T-cell (primary cell): Measurements from ENCODE around the gene MRGPRX4. TPM values are rescaled to one million over a fixed set of nuclear protein-coding genes. Genes with fewer than 3 reads are reported as not detected.

Source experiments
- ATAC-seq, 4 experiments: fragments of 200-7000 bp in 3 of 4; fragments of 150-1000 bp in 1 of 4; cut with Tn5 transposase; replicated peaks in 1 of 4; 1 replicate in 3 of 4; 2 replicates in 1 of 4; pipeline ENCODE4 v1.10.0; 2021; ENCODE audit warnings: moderate library complexity in 3 of 4, mild to moderate bottlenecking in 2 of 4, moderate number of reproducible peaks in 1 of 4
- CTCF ChIA-PET, 2 donors: fragments of 300-600 bp; sonication (Branson Sonifier 250); formaldehyde crosslinking; loops; one replicate each; lab custom pipeline; 2022; ENCODE audit warnings: antibody characterized with exemption in 2 of 2; lab: Charles Lee
- POLR2A ChIA-PET, 2 donors: fragments of 300-600 bp; sonication (Branson Sonifier 250); formaldehyde crosslinking; loops; one replicate each; lab custom pipeline; 2022; ENCODE audit warnings: antibody characterized with exemption in 2 of 2; lab: Charles Lee
- DNase-seq, 35 experiments: peaks; one replicate each; pipeline versions ENCODE4 v3.0.0 to v3.0.0-alpha.2; 2013 to 2023
- H3K27ac ChIP-seq: one replicate; pipeline ENCODE4 v1.5.1; 2013; ENCODE audit warnings: low read length
- H3K27me3 ChIP-seq, 2 experiments: replicated peaks in 1 of 2; 1 replicate in 1 of 2; 2 replicates in 1 of 2; pipeline versions ENCODE4 v1.6.1 to v1.7.0; 2013; ENCODE audit warnings: low read length in 1 of 2, mixed read lengths in 1 of 2; ENCODE audit not compliant: control insufficient read depth in 2 of 2, insufficient read depth in 2 of 2; ENCODE audit errors: extremely low read depth in 1 of 2
- H3K36me3 ChIP-seq, 2 donors: 1 replicate in 1 of 2; 2 replicates in 1 of 2; pipeline versions ENCODE4 v1.6.1 to v1.7.0; 2013; ENCODE audit warnings: low read length in 1 of 2; ENCODE audit not compliant: control insufficient read depth in 2 of 2, insufficient read depth in 1 of 2; ENCODE audit errors: extremely low read depth in 1 of 2
- H3K4me1 ChIP-seq, 2 experiments: 1 replicate in 1 of 2; 2 replicates in 1 of 2; pipeline versions ENCODE4 v1.6.1 to v1.7.0; 2013; ENCODE audit warnings: low read length in 2 of 2, mixed read lengths in 1 of 2; ENCODE audit not compliant: insufficient read depth in 2 of 2, control insufficient read depth in 1 of 2; ENCODE audit errors: extremely low read depth in 1 of 2
- H3K4me3 ChIP-seq, 2 donors: 1 replicate in 1 of 2; 2 replicates in 1 of 2; pipeline versions ENCODE4 v1.5.1 to v1.7.0; 2013; ENCODE audit warnings: mild to moderate bottlenecking in 2 of 2, low read length in 1 of 2, moderate library complexity in 1 of 2; ENCODE audit not compliant: control insufficient read depth in 1 of 2; ENCODE audit errors: extremely low read depth in 1 of 2
- H3K9me3 ChIP-seq: 2 replicates; pipeline ENCODE4 v1.7.0; 2013
- H3K27ac Mint-ChIP-seq, 2 donors: one replicate each; pipeline ENCODE4 v1.8.0; 2020 to 2021; ENCODE audit warnings: mild to moderate bottlenecking in 2 of 2, mixed read lengths in 2 of 2
- H3K27me3 Mint-ChIP-seq, 2 donors: one replicate each; pipeline ENCODE4 v1.8.0; 2021 to 2022; ENCODE audit warnings: mixed read lengths in 2 of 2
- H3K36me3 Mint-ChIP-seq: one replicate; pipeline ENCODE4 v1.8.0; 2021; ENCODE audit warnings: mixed read lengths
- H3K4me1 Mint-ChIP-seq, 3 donors: one replicate each; pipeline ENCODE4 v1.8.0; 2020 to 2022; ENCODE audit warnings: mixed read lengths in 3 of 3, mild to moderate bottlenecking in 1 of 3
- H3K4me3 Mint-ChIP-seq, 3 donors: one replicate each; pipeline ENCODE4 v1.8.0; 2020 to 2022; ENCODE audit warnings: mild to moderate bottlenecking in 3 of 3, mixed read lengths in 3 of 3, moderate library complexity in 3 of 3
- H3K9me3 Mint-ChIP-seq, 3 donors: one replicate each; pipeline ENCODE4 v1.8.0; 2020 to 2022; ENCODE audit warnings: mixed read lengths in 3 of 3
- WGBS: methylation state at CpG from one replicate; pipeline ENCODE4 v1.1.5; 2013; ENCODE audit warnings: missing lambda C conversion rate; ENCODE audit not compliant: insufficient coverage; 5-methylcytosine and 5-hydroxymethylcytosine counted together
- total RNA-seq, 35 experiments: library from RNA in 6 of 35; stranded (reverse) in 6 of 35; fragments of 120-200 nt in 1 of 35; gene quantifications; one replicate each; pipeline versions ENCODE4 v1.2.1 to v1.2.4 and lab custom pipeline; 2013 to 2026

MRGPRX4 gene
- total RNA-seq, 5 donors from 2014 or later (not counting 1 experiment from before 2014, with no cell fraction given), result not detected

DNA sequence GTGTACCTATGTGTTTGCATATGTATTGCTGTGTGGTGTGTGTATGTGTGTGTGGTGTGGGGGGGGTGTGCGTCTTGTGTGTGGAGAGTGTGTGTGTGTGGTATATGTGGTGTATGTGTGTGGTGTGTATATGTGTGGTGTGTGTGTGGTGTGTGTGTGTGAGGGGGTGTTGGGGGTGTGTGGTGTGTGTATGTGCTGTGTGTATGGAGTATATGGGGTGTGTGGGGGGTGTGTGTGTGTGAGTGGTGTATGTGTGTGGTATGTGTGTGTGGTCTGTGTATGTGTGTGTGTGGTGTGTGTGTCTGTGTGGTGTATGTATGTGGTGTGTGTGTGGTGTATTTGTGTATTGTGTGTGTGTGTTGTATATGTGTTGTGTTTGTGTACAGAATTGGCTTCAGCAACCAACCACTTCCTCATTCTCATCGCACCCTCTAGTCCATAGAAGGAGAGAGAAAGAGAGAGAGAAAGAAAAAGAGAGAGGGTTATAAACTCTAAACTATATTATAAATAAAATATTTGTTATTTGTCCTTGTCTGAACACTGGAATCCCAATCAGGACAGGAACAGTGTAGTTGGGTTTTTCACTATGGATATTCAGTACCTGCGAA lies 50.3 kb downstream of the MRGPRX4 start:
- CTCF ChIA-PET, result interaction anchor here in 1 of 2 donors (0.7 kb wide), 1 partner anchor 242 kb away, joined by 4 read pairs; no protein-coding TSS in a partner anchor
- Histone ChIP-seq H3K27me3 (peaks cover 0 to 3% of the 10 kb centered on the region in 2 experiments), H3K4me1 (no peaks in the 10 kb centered on the region), H3K9me3 (no peaks in the 10 kb centered on the region), H3K4me3 (no peak overlapping the region), H3K36me3 (no peaks in the 10 kb centered on the region), H3K27ac (no peak overlapping the region)
- ATAC-seq, result no peak
- Mint-ChIP-seq H3K4me1 (no peaks in the 10 kb centered on the region), H3K27me3 (peaks cover 5 to 6% of the 10 kb centered on the region in 2 donors), H3K36me3 (no peaks in the 10 kb centered on the region), H3K4me3 (no peak overlapping the region), H3K27ac (no peak overlapping the region), H3K9me3 (no peaks in the 10 kb centered on the region)
- no peak for DNase-seq
- POLR2A ChIA-PET, result no interaction called here
- 100% methylated on average over 1 of the region's 3 CpGs for WGBS

Other genes with a start within 250 kb of the MRGPRX4 start
- gene SERGEF, start 159.8 kb upstream of the MRGPRX4 start, total RNA-seq, result 10 to 100 TPM; 45.9 to 59.1 (median 55.9) TPM
- gene TPH1, start 126.6 kb upstream of the MRGPRX4 start, total RNA-seq, result 1 to 10 TPM in 3 of 5 donors, under 1 TPM in 2; 0.38 to 1.3 (median 1.1) TPM
- gene SAAL1, start 66.8 kb upstream of the MRGPRX4 start, total RNA-seq, result 10 to 100 TPM; 17.2 to 22.5 (median 18.8) TPM
- gene MRGPRX3, start 40.3 kb upstream of the MRGPRX4 start, total RNA-seq, result not detected
- under 1 TPM in 3 of 5 donors, not detected in 2; 0.54 to 0.93 (median 0.63) TPM for gene SAA4, start 64.0 kb downstream of the MRGPRX4 start, total RNA-seq
- 10 to 100 TPM in 1 of 5 donors, 1 to 10 TPM in 2, not detected in 2; 7.4 to 10.2 (median 8.3) TPM for gene SAA2, start 75.8 kb downstream of the MRGPRX4 start, total RNA-seq
- 10 to 100 TPM in 1 of 5 donors, 1 to 10 TPM in 2, not detected in 2; 7.6 to 12.9 (median 9.4) TPM for gene SAA1, start 93.4 kb downstream of the MRGPRX4 start, total RNA-seq
- 10 to 100 TPM; 12.9 to 17.9 (median 14.3) TPM for gene HPS5, start 149.3 kb downstream of the MRGPRX4 start, total RNA-seq
- gene GTF2H1, start 149.7 kb downstream of the MRGPRX4 start, total RNA-seq, result 10 to 100 TPM; 25.9 to 44.8 (median 37.5) TPM
- gene LDHA, start 221.7 kb downstream of the MRGPRX4 start, total RNA-seq, result 100 to 1,000 TPM; 130 to 323 (median 161) TPM
- under 1 TPM in 1 of 5 donors, not detected in 4; 0.82 TPM for gene LDHC, start 239.5 kb downstream of the MRGPRX4 start, total RNA-seq